GM12864 (cell line): ENCODE data around the gene PHYKPL.
"Not testable (repeated sequence)": the region's sequence is repeated elsewhere in the genome, so short reads cannot be mapped to it uniquely, and the experiment has no call there.

ENCODE experiments used
- DNase-seq: peaks from one replicate; pipeline ENCODE4 v3.0.0-alpha.2; 2011; ENCODE audit warnings: low read depth
- H3K4me3 ChIP-seq: 2 replicates; pipeline ENCODE4 v1.5.1; 2011; ENCODE audit warnings: mild to moderate bottlenecking, low read depth, low read length, control low read depth
- CTCF ChIP-seq: IDR thresholded peaks from 2 replicates; pipeline ENCODE4 v1.5.1; 2011; ENCODE audit warnings: low read depth, mild to moderate bottlenecking, moderate library complexity, low read length, control low read depth, inconsistent platforms; ENCODE audit errors: missing control alignments

PHYKPL gene

DNA sequence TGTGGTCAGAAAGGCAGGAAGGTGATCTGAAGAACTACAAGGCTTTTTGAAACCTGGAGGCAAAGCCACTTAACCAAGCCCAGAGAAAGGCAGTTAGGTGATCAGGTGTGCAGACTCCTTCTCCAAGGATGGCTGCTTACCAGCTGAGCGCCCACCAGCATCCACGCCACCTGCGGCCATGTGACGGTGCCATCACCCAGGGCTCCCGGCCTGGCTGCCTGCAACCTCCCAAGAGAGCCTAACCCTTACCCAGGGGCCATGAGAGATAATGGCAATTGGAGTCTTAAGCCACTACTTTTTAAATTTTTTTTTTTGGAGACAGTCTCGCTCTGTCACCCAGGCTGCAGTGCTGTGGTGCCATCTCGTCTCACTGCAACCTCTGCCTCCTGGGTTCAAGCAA lies 33.1 kb upstream of the PHYKPL start:
- no peak for DNase-seq
- TF ChIP-seq CTCF: no peak
- H3K4me3 ChIP-seq: no peak overlapping the region

DNA sequence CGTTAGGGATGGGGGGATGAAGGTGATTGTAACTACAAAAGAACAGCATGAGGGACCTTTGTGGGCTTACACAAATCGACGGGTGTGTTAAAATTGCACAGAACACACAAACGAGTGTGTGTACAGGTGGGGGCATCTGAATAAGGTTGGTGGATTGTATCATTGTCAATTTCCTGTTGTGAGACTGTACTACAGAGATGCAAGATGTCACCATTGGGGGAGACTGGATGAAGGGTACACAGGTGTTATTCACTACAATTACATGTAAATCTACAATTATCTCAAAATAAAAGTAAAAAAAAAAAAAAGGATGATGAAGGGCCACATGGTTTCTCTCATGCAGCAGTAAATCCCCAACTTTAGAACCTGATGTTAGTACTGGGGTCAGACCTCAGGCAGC lies 31.4 kb upstream of the PHYKPL start:
- no peak overlapping the region for H3K4me3 ChIP-seq

DNA sequence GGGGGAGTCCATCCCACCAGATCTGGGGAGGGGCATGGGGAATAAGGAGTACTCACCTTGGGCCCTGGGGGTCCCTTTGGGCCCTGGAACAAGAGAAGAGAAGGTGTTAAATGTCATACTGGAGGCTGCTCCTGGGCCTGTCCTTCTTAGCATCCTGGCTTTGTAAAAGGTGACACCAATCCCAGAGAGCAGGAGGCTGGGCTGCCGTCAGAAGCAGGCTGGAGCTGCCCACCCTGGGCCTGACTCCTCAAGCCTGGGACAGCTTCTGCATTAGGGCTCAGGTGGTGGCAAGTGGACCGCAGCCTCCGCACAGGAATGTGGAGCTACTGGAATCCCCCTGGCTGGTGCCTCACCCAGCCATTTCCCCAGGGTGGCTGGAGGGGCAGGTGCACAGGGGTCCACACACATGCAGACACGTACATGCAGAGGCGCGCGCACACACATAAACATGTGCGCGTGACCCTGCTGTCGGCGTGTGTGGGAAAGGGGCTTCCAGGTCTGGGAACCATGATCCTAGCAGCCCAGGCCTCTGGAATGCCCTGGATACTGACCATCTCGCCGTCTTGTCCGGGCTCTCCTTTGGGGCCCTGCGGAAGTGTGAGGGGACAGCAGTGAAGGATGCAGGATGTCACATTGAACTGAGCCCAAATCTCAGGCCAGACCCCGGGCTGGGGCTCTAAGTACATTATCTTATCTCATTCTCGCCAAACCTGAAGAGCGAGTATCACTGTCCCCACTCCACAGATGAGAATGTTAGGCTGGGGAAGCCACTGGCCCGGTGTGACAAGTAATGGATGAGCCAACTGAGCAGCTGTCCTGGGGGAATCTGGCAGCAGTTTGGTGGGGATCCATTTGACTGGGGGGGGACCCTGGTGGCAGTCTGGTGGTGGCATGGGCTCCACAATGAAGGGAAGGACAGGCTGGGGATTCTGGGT lies 29.3 kb upstream of the PHYKPL start:
- no peak overlapping the region for H3K4me3 ChIP-seq
- TF ChIP-seq CTCF: no peak
- no peak for DNase-seq

More for the DNA sequence above, 31.4 kb upstream of the PHYKPL start:
- DNase-seq: no peak
- TF ChIP-seq CTCF: no peak

GRCh38 chr5:178259623-178260536 lies 27.3 kb upstream of the PHYKPL start:
- no peak for TF ChIP-seq CTCF
- DNase-seq: no peak
- no peak overlapping the region for H3K4me3 ChIP-seq

- no peak for DNase-seq
- TF ChIP-seq CTCF: no peak
- no peak overlapping the region for H3K4me3 ChIP-seq
These were observed 25.0 kb upstream of the PHYKPL start for GRCh38 chr5:178257650-178258049.

GRCh38 chr5:178256746-178257145 lies 24.1 kb upstream of the PHYKPL start:
- no peak for DNase-seq
- TF ChIP-seq CTCF: no peak
- H3K4me3 ChIP-seq: no peak overlapping the region

- not testable (repeated sequence) for DNase-seq, H3K4me3 ChIP-seq
These were observed 21.0 kb upstream of the PHYKPL start for GRCh38 chr5:178253632-178254031.
